Spleen (tissue), 11 donors: ENCODE results near the gene DNPEP. TPM values are rescaled to one million over a fixed set of nuclear protein-coding genes. Genes with fewer than 3 reads are reported as not detected.

ENCODE experiments used
- DNase-seq: peaks from one replicate; pipeline ENCODE4 v3.0.0-alpha.2; 2020
- H3K27ac ChIP-seq, 8 donors: fragments of 200-600 bp; sonication (generic) in 7 of 8; 1 replicate in 4 of 8; 2 replicates in 4 of 8; pipeline versions ENCODE4 v1.5.0 to v1.8.0; 2016 to 2021; ENCODE audit warnings: inconsistent platforms in 4 of 8, mild to moderate bottlenecking in 4 of 8, moderate library complexity in 1 of 8
- H3K27me3 ChIP-seq, 7 donors: fragments of 200-600 bp; sonication (generic) in 6 of 7; replicated peaks in 1 of 7; 1 replicate in 4 of 7; 2 replicates in 3 of 7; pipeline versions ENCODE4 v1.5.0 to v1.8.0; 2016 to 2021; ENCODE audit warnings: inconsistent platforms in 3 of 7, mild to moderate bottlenecking in 1 of 7
- H3K36me3 ChIP-seq, 6 donors: fragments of 200-600 bp; sonication (generic) in 5 of 6; 1 replicate in 4 of 6; 2 replicates in 2 of 6; pipeline versions ENCODE4 v1.5.0 to v1.8.0; 2016 to 2021; ENCODE audit warnings: inconsistent platforms in 2 of 6
- H3K4me1 ChIP-seq, 6 donors: fragments of 200-600 bp; sonication (generic) in 5 of 6; 1 replicate in 3 of 6; 2 replicates in 3 of 6; pipeline versions ENCODE4 v1.5.0 to v1.8.0; 2016 to 2021; ENCODE audit warnings: inconsistent platforms in 3 of 6
- H3K4me3 ChIP-seq, 8 donors: fragments of 200-600 bp; sonication (generic) in 7 of 8; 1 replicate in 4 of 8; 2 replicates in 4 of 8; pipeline versions ENCODE4 v1.5.0 to v1.8.0; 2016 to 2021; ENCODE audit warnings: inconsistent platforms in 4 of 8, mild to moderate bottlenecking in 4 of 8, moderate library complexity in 2 of 8
- H3K9me3 ChIP-seq, 8 donors: fragments of 200-600 bp; sonication (generic) in 7 of 8; 1 replicate in 4 of 8; 2 replicates in 4 of 8; pipeline versions ENCODE4 v1.5.0 to v1.8.0; 2016 to 2021; ENCODE audit warnings: inconsistent platforms in 4 of 8
- CTCF ChIP-seq, 11 experiments: fragments of 200-600 bp in 7 of 11; fragments of 450-650 bp in 4 of 11; sonication (generic) in 4 of 11; IDR thresholded peaks in 8 of 11; conservative IDR thresholded peaks in 3 of 11; 1 replicate in 7 of 11; 2 replicates in 4 of 11; pipeline versions ENCODE4 v1.4.0 to v1.8.0; 2016 to 2021; ENCODE audit warnings: antibody characterized with exemption in 11 of 11, inconsistent platforms in 4 of 11, mild to moderate bottlenecking in 1 of 11
- POLR2A ChIP-seq, 3 donors: fragments of 450-650 bp; IDR thresholded peaks; one replicate each; pipeline ENCODE4 v1.5.1; 2017; ENCODE audit warnings: antibody characterized with exemption in 3 of 3, mild to moderate bottlenecking in 1 of 3
- POLR2AphosphoS5 ChIP-seq, 3 donors: sonication (generic); formaldehyde crosslinking; IDR thresholded peaks; one replicate each; pipeline ENCODE4 v1.5.1; 2017; ENCODE audit warnings: antibody characterized with exemption in 3 of 3
- WGBS, 5 donors: extraction: QIAGEN DNeasy Blood & Tissue Kit in 3 of 5; methylation state at CpG; one replicate each; pipeline versions ENCODE4 v1.1.5 to v1.1.7; 2013 to 2018; 5-methylcytosine and 5-hydroxymethylcytosine counted together
- intact Hi-C: fragments of 100-400 bp; cut with DNase I; formaldehyde crosslinking; loops from one replicate; pipeline ENCODE4 v1.15.0; 2023; ENCODE audit warnings: low total_unique reads
- polyA plus RNA-seq, 3 donors: library from polyadenylated mRNA; stranded (reverse); fragments of 200-250 nt; gene quantifications; one replicate each; pipeline ENCODE4 v1.2.1, GENCODE V29; 2013
- total RNA-seq, 7 donors: library from RNA; depleted of rRNA in 3 of 7; stranded (reverse); fragments of >200 nt in 3 of 7; fragmentation: NEBNext Ultra II Directional in 4 of 7; extraction: Animal tissue kit (Norgen Biotek cat#: 25700) in 4 of 7; gene quantifications; one replicate each; pipeline versions ENCODE4 v1.1.0 to v1.2.1, GENCODE V29; 2016 to 2021
- donor health status: healthy with polysubstance abuse.
- donor health status: DM: no; HTN: no; CAD: no; lungs with moderate emphysema.
- donor health status: DM: no; HTN: no; CAD: no.
- donor health status: Bipolar disorder and iron deficiency.
- donor health status: healthy.
- donor health status: DM: no; HTN: no; CAD: no.
- donor health status: DM: yes; HTN: yes; CAD: no.

DNPEP gene
- total and polyA plus RNA-seq, 10 donors: 46.7 to 92.8 (median 62.8) TPM

- intact Hi-C loops: no loop called here
- Histone ChIP-seq H3K4me3 (no peak overlapping the region), H3K27me3 (peaks cover 0 to 31% (median 18%) of the 10 kb centered on the region in 7 donors), H3K36me3 (peaks cover 0 to 9% (median 0%) of the 10 kb centered on the region in 6 donors), H3K9me3 (no peaks in the 10 kb centered on the region), H3K4me1 (peaks cover 0 to 19% (median 10%) of the 10 kb centered on the region in 6 donors), H3K27ac (no peak overlapping the region)
- DNase-seq: no peak
- 93 to 98% (median 96%) methylated on average over 5 of the region's 5 CpGs for WGBS, 5 donors
- TF ChIP-seq POLR2AphosphoS5 (IDR thresholded peaks at IDR 0.05) (no peak), CTCF (IDR thresholded peaks at IDR 0.05 in 8 of 11, conservative IDR thresholded peaks at IDR 0.05 in 3 of 11) (no peak), POLR2A (IDR thresholded peaks at IDR 0.05) (no peak)
Measured at GRCh38 chr2:219362072-219362471, 25.6 kb downstream of the DNPEP start.

GRCh38 chr2:219358170-219359075 is 29.3 kb downstream of the DNPEP start:
- no peaks in the 10 kb centered on the region for H3K9me3 ChIP-seq
- peaks cover 0 to 25% (median 10%) of the 10 kb centered on the region in 6 donors for H3K4me1 ChIP-seq
- H3K36me3 ChIP-seq: peaks cover 0 to 7% (median 0%) of the 10 kb centered on the region in 6 donors
- peaks cover 0 to 67% (median 27%) of the 10 kb centered on the region in 7 donors for H3K27me3 ChIP-seq
- no peak overlapping the region for H3K27ac ChIP-seq
- intact Hi-C loops: no loop called here
- no peak for DNase-seq
- peak overlapping the region in 6 of 8 donors; percentile 7 to 53 (median 13) for H3K4me3 ChIP-seq
- 6 to 11% (median 7%) methylated on average over 45 to 66 of the region's 66 CpGs for WGBS, 5 donors
- TF ChIP-seq CTCF (IDR thresholded peaks at IDR 0.05 in 8 of 11, conservative IDR thresholded peaks at IDR 0.05 in 3 of 11): no peak
- TF ChIP-seq POLR2AphosphoS5 (IDR thresholded peaks at IDR 0.05): no peak
- no peak for TF ChIP-seq POLR2A (IDR thresholded peaks at IDR 0.05)

- no peak for DNase-seq
- peak overlapping the region in 1 of 8 donors; percentile 38 for H3K27ac ChIP-seq
- H3K36me3 ChIP-seq: no peaks in the 10 kb centered on the region
- H3K4me3 ChIP-seq: no peak overlapping the region
- no peaks in the 10 kb centered on the region for H3K9me3 ChIP-seq
- 17 to 37% (median 23%) methylated on average over 1 of the region's 1 CpG for WGBS, 5 donors
- peaks cover 0 to 25% (median 10%) of the 10 kb centered on the region in 6 donors for H3K4me1 ChIP-seq
- peaks cover 0 to 82% (median 27%) of the 10 kb centered on the region in 7 donors for H3K27me3 ChIP-seq
- intact Hi-C loops: no loop called here
- no peak for TF ChIP-seq POLR2AphosphoS5 (IDR thresholded peaks at IDR 0.05)
- TF ChIP-seq CTCF (IDR thresholded peaks at IDR 0.05 in 8 of 11, conservative IDR thresholded peaks at IDR 0.05 in 3 of 11): no peak
- no peak for TF ChIP-seq POLR2A (IDR thresholded peaks at IDR 0.05)
Measured at GRCh38 chr2:219356834-219357233, 30.9 kb downstream of the DNPEP start.

GRCh38 chr2:219354582-219354981 is 33.1 kb downstream of the DNPEP start:
- WGBS, 5 donors: 55 to 74% (median 61%) methylated on average over 4 of the region's 4 CpGs
- H3K9me3 ChIP-seq: no peaks in the 10 kb centered on the region
- no peak for DNase-seq
- no peak overlapping the region for H3K4me3 ChIP-seq
- H3K4me1 ChIP-seq: peaks cover 0 to 25% (median 10%) of the 10 kb centered on the region in 6 donors
- no peaks in the 10 kb centered on the region for H3K36me3 ChIP-seq
- peaks cover 0 to 94% (median 27%) of the 10 kb centered on the region in 7 donors for H3K27me3 ChIP-seq
- no peak overlapping the region for H3K27ac ChIP-seq
- no peak for TF ChIP-seq POLR2AphosphoS5 (IDR thresholded peaks at IDR 0.05)
- no peak for TF ChIP-seq CTCF (IDR thresholded peaks at IDR 0.05 in 8 of 11, conservative IDR thresholded peaks at IDR 0.05 in 3 of 11)
- TF ChIP-seq POLR2A (IDR thresholded peaks at IDR 0.05): no peak
- intact Hi-C loops: no loop called here
